ENCODE data around the gene STPG1.

STPG1 gene

GRCh38 chr1:24409535-24409934 is 4.0 kb downstream of the STPG1 start:
- ChIA-PET POLR2A (no interaction called here), CTCF (interaction anchor here (0.6 to 9.8 kb wide), 12 partner anchors 8 to 229 kb away, joined by 3 to 98 read pairs (median 3); no protein-coding TSS in a partner anchor)
- DNase-seq (ENCODE audit: extremely low spot score): no peak
- no peak for TF ChIP-seq CTCF (IDR thresholded peaks at IDR 0.05; ENCODE audit: control extremely low read depth, extremely low read depth, low read depth, missing control alignments)

GRCh38 chr1:24406788-24407187 is 6.8 kb downstream of the STPG1 start:
- no peak for DNase-seq (ENCODE audit: extremely low spot score)
- ChIA-PET CTCF (interaction anchor here (1.0 to 1.5 kb wide), 4 partner anchors 8 to 205 kb away, joined by 3 read pairs; partner anchors contain the start of gene NIPAL3), POLR2A (no interaction called here)
- no peak for TF ChIP-seq CTCF (IDR thresholded peaks at IDR 0.05; ENCODE audit: control extremely low read depth, extremely low read depth, low read depth, missing control alignments)

- DNase-seq (ENCODE audit: extremely low spot score): no peak
- POLR2A ChIA-PET: no interaction called here
- CTCF ChIA-PET: interaction anchor here (1.1 to 5.0 kb wide), 4 partner anchors 9 to 88 kb away, joined by 3 to 40 read pairs (median 16); partner anchors contain the start of gene NIPAL3
- TF ChIP-seq CTCF (IDR thresholded peaks at IDR 0.05; ENCODE audit: control extremely low read depth, extremely low read depth, low read depth, missing control alignments): no peak
Measured at GRCh38 chr1:24403806-24404205, 9.8 kb downstream of the STPG1 start.

GRCh38 chr1:24400065-24400464 is 13.5 kb downstream of the STPG1 start:
- DNase-seq (ENCODE audit: extremely low spot score): no peak
- ChIA-PET POLR2A (no interaction called here), CTCF (interaction anchor here (0.9 to 2.2 kb wide), 10 partner anchors 9 to 250 kb away, joined by 3 to 12 read pairs (median 6); partner anchors contain the start of genes NIPAL3 and STPG1)
- no peak for TF ChIP-seq CTCF (IDR thresholded peaks at IDR 0.05; ENCODE audit: control extremely low read depth, extremely low read depth, low read depth, missing control alignments)

- ChIA-PET CTCF (interaction anchor here (0.7 to 8.0 kb wide), 21 partner anchors 9 to 250 kb away, joined by 3 to 433 read pairs (median 5); partner anchors contain the start of genes IFNLR1, NIPAL3 and STPG1), POLR2A (no interaction called here)
- no peak for DNase-seq (ENCODE audit: extremely low spot score)
- no peak for TF ChIP-seq CTCF (IDR thresholded peaks at IDR 0.05; ENCODE audit: control extremely low read depth, extremely low read depth, low read depth, missing control alignments)
Measured at GRCh38 chr1:24393892-24394291, 19.7 kb downstream of the STPG1 start.

- CTCF ChIA-PET: interaction anchor here (0.7 to 8.0 kb wide), 35 partner anchors 9 to 324 kb away, joined by 3 to 433 read pairs (median 5); partner anchors contain the start of genes IFNLR1, NIPAL3 and STPG1
- DNase-seq (ENCODE audit: extremely low spot score): no peak
- no peak for TF ChIP-seq CTCF (IDR thresholded peaks at IDR 0.05; ENCODE audit: control extremely low read depth, extremely low read depth, low read depth, missing control alignments)
- POLR2A ChIA-PET: no interaction called here
Measured at GRCh38 chr1:24392982-24393650, 20.5 kb downstream of the STPG1 start.

Data from GM10248 (cell line).